HK-2 (cell line): ENCODE data around the gene NDRG2.

ENCODE experiments used
- DNase-seq: peaks from one replicate; pipeline ENCODE4 v3.0.0-alpha.2; 2018; ENCODE audit not compliant: unreplicated experiment

The NDRG2 gene

GRCh38 chr14:20969336-20969735 lies 55.5 kb downstream of the NDRG2 start:
- no peak for DNase-seq
